Embryonic facial prominence (tissue), 1 donor: Measurements from ENCODE around the gene RNF121.

Source experiments
- DNase-seq: peaks from one replicate; pipeline ENCODE4 v3.0.0-alpha.2; 2016; ENCODE audit errors: extremely low spot score

Gene RNF121

GRCh38 chr11:71988050-71988449 lies 59.2 kb downstream of the RNF121 start:
- no peak for DNase-seq

DNA sequence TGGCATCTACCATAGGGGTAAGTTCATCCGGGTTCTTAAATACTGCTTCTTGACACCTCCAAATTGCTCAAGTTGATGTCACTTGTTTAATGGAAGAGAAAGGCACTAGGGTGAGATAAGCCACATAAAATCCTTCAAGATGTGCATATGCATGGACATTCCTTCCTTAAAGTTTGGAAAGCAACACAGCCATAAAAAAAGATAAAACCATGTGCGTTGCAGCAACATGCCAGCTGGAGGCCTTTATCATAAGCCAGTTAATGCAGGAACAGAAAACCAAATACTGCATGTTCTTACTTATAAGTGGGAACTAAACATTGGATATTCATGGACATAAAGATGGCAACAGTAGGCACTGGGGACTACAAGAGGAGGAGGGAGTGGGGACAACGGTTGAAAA lies 61.9 kb downstream of the RNF121 start:
- no peak for DNase-seq

GRCh38 chr11:71991494-71991893 lies 62.6 kb downstream of the RNF121 start:
- no peak for DNase-seq

- DNase-seq: no peak
Observed at GRCh38 chr11:71992136-71992730, 63.4 kb downstream of the RNF121 start.

DNA sequence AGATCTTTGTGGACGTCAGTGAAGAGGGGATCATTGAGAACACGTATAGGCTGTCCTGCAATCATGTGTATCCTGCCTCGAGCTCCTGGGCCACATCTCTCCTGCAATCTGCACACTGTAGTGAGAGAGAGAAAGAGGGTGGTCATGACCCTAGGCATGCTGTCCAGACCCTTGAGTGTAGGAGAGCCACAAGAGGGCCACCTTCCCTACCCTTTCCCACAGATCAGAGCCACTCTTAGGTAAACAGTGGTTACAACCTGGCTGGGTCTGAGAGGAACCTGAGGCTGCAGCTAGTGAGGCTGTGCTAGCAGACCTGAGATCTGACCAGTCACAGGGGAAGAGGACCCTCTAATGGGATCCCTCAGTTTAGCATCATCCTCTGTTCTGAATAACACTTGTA lies 65.9 kb downstream of the RNF121 start:
- no peak for DNase-seq

GRCh38 chr11:71995726-71996291 lies 67.0 kb downstream of the RNF121 start:
- no peak for DNase-seq

GRCh38 chr11:71996517-71996916 lies 67.7 kb downstream of the RNF121 start:
- no peak for DNase-seq

DNA sequence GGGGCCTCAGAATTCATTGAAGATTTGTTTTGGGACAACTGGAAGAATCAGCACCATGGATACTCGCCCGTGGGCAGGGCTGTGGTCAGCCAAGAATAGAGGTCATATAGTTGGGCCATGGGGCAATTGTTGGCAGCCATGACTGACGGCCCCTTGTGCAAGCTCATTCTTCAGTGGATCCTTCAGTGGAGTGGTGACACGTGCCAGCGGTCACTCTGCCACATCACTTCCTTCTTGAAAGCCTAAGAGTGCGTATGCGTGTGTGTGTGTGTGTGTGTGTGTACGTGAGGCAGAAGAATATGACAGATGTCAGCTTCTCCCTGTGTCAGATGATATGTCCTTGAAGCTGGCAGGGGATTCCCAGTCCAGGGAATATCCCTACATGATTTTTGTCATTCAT lies 68.1 kb downstream of the RNF121 start:
- no peak for DNase-seq

- DNase-seq: no peak
Observed at GRCh38 chr11:71997594-71997993, 68.7 kb downstream of the RNF121 start.

- no peak for DNase-seq
Observed at GRCh38 chr11:71998061-71998460, 69.2 kb downstream of the RNF121 start.

DNA sequence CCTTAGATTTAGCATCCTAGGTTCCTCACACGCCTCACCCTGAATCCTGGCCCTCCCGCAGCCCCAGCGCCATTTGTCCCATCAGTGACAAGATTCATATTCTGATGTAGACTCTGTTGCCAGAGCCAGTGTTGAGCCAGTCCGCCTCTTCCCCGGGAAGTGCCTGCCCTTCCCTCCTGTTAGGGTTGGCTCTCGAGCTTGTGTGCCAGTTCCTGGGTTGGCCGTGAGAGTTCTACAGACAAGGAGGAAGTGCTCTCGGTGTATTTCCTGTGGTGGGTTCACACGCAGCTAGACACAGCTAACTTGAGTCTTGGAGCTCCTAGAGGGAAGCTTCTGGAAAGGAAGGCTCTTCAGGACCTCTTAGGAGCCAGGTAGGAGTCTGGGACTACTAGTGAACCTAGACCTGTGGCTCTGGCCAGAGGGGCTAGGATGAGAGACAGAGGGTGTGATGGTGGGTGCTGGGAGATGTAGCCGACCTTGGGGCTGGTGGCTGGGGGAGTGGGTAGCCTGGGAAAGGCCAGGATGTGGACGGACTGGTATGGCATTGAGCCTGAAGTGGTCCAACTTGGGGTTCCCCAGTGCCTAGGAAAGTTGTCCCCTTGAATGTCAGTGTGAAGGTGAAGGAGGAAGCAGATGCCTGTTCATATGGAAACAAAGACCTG lies 69.9 kb downstream of the RNF121 start, which contains the start of gene IL18BP:
IL18BP (plus strand) TSS at position 261 of the 662 bp plus-strand sequence. CDS start 1,076 bp downstream, outside the sequence.
- DNase-seq: no peak

DNA sequence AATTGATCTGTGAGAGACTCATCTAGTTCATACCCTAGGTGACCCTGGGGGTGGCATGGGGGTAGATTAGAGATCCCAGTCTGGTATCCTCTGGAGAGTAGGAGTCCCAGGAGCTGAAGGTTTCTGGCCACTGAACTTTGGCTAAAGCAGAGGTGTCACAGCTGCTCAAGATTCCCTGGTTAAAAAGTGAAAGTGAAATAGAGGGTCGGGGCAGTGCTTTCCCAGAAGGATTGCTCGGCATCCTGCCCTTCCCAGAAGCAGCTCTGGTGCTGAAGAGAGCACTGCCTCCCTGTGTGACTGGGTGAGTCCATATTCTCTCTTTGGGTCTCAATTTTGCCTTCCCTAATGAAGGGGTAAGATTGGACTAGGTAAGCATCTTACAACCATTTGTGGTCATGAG lies 70.5 kb downstream of the RNF121 start:
- DNase-seq: no peak

DNA sequence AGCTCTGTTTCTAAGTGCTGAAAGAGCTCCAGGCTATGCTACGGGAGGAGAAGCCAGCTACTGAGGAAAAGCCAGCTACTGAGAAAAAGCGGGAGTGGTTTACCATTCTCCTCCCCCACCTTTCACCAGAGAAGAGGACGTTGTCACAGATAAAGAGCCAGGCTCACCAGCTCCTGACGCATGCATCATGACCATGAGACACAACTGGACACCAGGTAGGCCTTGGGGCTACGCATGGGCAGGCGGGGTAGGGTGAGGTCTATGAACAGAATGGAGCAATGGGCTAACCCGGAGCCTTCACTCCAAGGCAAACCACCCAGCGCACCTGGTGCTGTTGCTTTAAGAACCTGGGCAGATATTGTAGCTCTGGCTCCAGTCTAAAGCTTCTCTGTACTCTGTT lies 71.0 kb downstream of the RNF121 start:
- no peak for DNase-seq

DNA sequence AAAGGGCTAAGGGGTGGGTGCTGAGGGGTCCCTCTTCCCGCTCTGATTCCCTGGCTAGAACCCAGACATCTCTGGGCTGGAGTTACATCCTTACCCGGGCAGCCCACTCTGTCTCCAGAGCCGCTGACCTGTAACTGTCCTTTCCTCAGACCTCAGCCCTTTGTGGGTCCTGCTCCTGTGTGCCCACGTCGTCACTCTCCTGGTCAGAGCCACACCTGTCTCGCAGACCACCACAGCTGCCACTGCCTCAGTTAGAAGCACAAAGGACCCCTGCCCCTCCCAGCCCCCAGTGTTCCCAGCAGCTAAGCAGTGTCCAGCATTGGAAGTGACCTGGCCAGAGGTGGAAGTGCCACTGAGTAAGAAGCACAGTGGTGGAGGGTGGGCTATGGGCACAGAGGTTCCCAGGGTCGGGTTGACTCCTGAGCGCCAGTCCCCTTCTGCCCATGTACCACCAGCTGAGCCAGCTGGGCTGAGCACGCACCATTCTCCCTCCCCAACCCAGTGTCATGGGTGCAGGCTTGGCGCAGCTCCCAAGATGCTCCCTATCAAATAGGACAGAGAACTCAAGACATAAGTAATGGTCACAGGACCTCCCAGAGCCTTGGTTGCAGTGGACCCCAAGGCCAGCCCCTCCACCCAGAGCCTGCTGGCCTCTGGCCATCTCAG lies 71.5 kb downstream of the RNF121 start:
- DNase-seq: no peak

- DNase-seq: no peak
Observed at GRCh38 chr11:72001285-72001684, 72.4 kb downstream of the RNF121 start.

DNA sequence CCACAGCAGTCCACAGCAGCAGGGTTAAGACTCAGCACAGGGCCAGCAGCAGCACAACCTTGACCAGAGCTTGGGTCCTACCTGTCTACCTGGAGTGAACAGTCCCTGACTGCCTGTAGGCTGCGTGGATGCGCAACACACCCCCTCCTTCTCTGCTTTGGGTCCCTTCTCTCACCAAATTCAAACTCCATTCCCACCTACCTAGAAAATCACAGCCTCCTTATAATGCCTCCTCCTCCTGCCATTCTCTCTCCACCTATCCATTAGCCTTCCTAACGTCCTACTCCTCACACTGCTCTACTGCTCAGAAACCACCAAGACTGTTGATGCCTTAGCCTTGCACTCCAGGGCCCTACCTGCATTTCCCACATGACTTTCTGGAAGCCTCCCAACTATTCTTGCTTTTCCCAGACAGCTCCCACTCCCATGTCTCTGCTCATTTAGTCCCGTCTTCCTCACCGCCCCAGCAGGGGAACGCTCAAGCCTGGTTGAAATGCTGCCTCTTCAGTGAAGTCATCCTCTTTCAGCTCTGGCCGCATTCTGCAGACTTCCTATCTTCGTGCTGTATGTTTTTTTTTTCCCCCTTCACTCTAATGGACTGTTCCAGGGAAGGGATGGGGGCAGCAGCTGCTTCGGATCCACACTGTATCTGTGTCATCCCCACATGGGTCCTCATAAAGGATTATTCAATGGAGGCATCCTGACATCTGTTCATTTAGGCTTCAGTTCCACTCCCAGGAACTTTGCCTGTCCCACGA lies 73.2 kb downstream of the RNF121 start:
- DNase-seq: no peak

- no peak for DNase-seq
Observed at GRCh38 chr11:72002841-72003775, 74.3 kb downstream of the RNF121 start.

DNA sequence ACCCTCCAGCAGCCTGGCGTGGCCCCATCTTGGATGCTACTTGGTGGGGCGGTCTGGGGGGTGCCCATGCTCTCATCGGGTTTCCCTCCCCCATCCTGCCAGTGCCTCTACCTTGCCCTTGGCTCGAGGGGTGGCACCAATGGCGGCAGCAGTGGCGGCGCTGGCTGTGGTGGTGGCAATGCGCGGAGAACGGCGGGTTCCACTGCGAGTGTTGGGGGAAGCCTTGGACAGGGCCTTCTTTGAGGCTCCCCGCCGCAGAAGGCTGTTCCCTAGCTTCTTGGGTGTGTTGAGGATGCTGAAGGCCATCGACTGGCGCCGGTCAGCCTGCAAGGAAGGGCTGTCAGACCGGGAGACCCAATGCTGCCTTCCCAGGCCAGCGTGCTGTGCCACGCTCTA lies 74.9 kb downstream of the RNF121 start:
- DNase-seq: no peak

DNA sequence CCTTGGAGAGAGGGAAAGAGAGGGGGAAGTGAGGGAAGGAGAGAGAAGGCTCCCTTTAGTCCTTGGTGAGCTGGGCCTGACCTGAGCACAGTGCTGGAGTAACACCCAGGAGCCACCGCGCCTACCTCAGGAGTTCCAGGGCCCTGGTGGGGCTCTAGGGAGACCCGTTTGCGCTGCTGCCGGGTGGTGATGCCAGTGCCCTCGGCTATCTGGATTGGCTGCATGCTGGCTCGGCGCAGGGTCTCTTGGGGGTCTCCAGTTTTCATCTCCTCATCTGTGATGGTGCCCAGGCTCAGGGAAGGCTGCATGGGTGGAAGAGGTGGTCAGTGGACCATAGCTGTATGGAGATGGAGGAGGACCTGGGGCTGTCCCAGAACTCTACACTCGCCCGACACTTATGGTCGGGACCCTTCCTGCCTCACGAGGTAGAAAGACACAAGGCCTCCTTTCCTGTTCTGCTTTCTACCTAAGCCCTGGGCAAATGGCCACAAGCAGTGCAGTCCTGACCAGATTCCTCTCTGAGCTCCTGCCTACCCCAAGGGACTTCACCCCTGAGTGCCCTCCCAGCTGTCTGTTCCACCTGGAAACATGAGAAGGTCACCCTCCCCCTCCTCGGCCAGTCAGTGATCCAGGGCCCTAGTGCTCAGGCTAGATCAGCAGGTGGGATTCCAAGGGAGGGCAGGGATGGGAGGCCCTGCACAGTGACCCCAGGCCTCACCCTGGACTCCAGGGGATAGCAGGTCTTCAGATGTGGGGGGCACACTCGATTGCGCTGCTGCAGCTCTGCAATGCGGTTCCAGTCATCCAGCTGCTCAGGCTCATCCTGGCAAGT lies 75.9 kb downstream of the RNF121 start:
- DNase-seq: no peak
